Activated B cell treated with CpG ODN at 0.5 μM for 24 hours (primary cell): ENCODE measurements around the gene GDPD5. TPM values are rescaled to one million over a fixed set of nuclear protein-coding genes. Genes with fewer than 3 reads are reported as not detected.

Experiments
- ATAC-seq: fragments of 200-7000 bp; cut with Tn5 transposase; one replicate; pipeline ENCODE4 v1.10.0; 2021; ENCODE audit warnings: low read depth, mild to moderate bottlenecking, moderate library complexity
- CTCF ChIA-PET: fragments of 350-600 bp; sonication (Branson Sonifier 250); formaldehyde crosslinking; loops from one replicate; lab custom pipeline; 2021; ENCODE audit warnings: antibody characterized with exemption; lab: Charles Lee
- POLR2A ChIA-PET: fragments of 350-600 bp; sonication (Branson Sonifier 250); formaldehyde crosslinking; loops from one replicate; lab custom pipeline; 2021; ENCODE audit warnings: antibody characterized with exemption; lab: Charles Lee
- DNase-seq: peaks from one replicate; pipeline ENCODE4 v3.0.0; 2022
- H3K27ac Mint-ChIP-seq: one replicate; pipeline ENCODE4 v1.8.0; 2020; ENCODE audit warnings: mixed read lengths
- H3K27me3 Mint-ChIP-seq: one replicate; pipeline ENCODE4 v1.8.0; 2021; ENCODE audit warnings: mixed read lengths
- H3K36me3 Mint-ChIP-seq: one replicate; pipeline ENCODE4 v1.8.0; 2021; ENCODE audit warnings: low read depth, mixed read lengths
- H3K4me1 Mint-ChIP-seq: one replicate; pipeline ENCODE4 v1.8.0; 2021; ENCODE audit warnings: mixed read lengths
- H3K4me3 Mint-ChIP-seq: one replicate; pipeline ENCODE4 v1.8.0; 2020; ENCODE audit warnings: mild to moderate bottlenecking, mixed read lengths
- H3K9me3 Mint-ChIP-seq: one replicate; pipeline ENCODE4 v1.8.0; 2020; ENCODE audit warnings: mixed read lengths
- intact Hi-C: fragments of 100-400 bp; cut with micrococcal nuclease; formaldehyde crosslinking; loops from one replicate; pipeline ENCODE4 v1.15.1; 2024
- total RNA-seq: library from RNA; stranded (reverse); gene quantifications from 2 replicates; pipeline ENCODE4 v1.2.3, GENCODE V29; 2022
- TF ChIP-seq, protein P1 (sequence below): fragments of 200-600 bp; IDR thresholded peaks from one replicate; pipeline ENCODE4 v1.8.0; 2022; ENCODE audit warnings: antibody characterized with exemption, mild to moderate bottlenecking

GDPD5 gene
- total RNA-seq, 1 donor from 2014 or later: 22.2 TPM

DNA sequence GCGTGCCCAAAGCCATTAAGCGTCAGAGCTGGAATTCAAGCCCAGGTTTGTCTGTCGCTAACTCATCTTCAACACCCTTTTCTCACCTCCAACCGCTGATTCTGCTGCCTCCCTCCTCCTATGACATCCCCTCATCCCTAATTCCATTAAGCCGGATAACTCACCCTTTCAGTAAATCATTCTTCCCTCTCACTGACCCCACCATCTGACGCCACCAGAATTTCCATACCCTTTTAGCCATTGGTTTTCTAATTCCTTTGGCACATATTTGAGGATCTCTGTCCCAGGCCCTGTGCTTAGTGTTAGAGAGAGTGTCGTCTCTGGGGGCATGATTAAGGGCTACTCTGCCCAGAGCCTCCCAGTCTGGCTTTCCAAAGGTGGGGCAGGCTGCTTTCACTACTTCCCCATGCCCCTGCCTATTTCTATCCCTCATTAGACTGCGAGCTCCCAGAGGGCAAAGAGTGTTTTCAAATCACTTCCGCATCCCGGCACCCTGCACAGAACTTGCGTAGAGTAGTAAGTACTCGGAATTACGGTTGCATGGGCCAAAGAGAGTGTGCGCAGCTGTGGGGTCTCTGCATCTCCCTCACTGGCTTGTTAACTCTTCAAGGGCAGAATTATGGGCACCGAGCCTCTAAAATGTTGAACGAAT lies 96.6 kb downstream of the GDPD5 start:
- TF ChIP-seq, protein P1, sequence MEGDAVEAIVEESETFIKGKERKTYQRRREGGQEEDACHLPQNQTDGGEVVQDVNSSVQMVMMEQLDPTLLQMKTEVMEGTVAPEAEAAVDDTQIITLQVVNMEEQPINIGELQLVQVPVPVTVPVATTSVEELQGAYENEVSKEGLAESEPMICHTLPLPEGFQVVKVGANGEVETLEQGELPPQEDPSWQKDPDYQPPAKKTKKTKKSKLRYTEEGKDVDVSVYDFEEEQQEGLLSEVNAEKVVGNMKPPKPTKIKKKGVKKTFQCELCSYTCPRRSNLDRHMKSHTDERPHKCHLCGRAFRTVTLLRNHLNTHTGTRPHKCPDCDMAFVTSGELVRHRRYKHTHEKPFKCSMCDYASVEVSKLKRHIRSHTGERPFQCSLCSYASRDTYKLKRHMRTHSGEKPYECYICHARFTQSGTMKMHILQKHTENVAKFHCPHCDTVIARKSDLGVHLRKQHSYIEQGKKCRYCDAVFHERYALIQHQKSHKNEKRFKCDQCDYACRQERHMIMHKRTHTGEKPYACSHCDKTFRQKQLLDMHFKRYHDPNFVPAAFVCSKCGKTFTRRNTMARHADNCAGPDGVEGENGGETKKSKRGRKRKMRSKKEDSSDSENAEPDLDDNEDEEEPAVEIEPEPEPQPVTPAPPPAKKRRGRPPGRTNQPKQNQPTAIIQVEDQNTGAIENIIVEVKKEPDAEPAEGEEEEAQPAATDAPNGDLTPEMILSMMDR: no peak
- Mint-ChIP-seq H3K36me3 (no peaks in the 10 kb centered on the region), H3K27ac (peak overlapping the region; percentile 68), H3K4me3 (peak overlapping the region; percentile 76), H3K4me1 (peaks cover 26% of the 10 kb centered on the region), H3K27me3 (peaks cover 40% of the 10 kb centered on the region), H3K9me3 (no peaks in the 10 kb centered on the region)
- no peak for DNase-seq
- no peak for ATAC-seq
- intact Hi-C loops: no loop called here
- ChIA-PET POLR2A (no interaction called here), CTCF (interaction anchor here (0.6 kb wide), 1 partner anchor 14 kb away, joined by 3 read pairs; no protein-coding TSS in a partner anchor)

DNA sequence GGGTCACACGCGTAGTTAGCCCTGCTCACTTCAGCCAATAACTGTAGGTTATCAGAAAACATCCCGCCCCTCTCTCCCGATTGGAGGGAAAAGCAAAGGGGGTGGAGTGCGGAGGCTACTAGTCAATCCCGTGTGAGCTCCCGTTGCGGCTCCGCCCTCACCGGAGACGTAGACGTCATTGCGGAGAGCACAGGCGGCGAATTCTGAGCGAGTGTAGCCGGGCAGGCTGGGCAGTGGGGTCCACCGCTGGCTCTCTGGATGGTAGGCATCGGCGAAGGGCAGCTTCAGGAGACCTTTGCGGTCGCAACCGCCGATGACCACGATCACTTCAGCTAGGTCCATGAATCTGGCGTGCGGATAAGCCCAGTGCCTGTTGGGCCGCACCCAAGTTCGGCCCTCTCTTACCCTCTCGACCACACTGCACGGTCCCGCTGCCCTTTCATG lies 97.4 kb downstream of the GDPD5 start:
- peak; percentile 78 for ATAC-seq
- ChIA-PET POLR2A (no interaction called here), CTCF (no interaction called here)
- Mint-ChIP-seq H3K27ac (no peak overlapping the region), H3K9me3 (no peaks in the 10 kb centered on the region), H3K27me3 (peaks cover 37% of the 10 kb centered on the region), H3K36me3 (no peaks in the 10 kb centered on the region), H3K4me1 (peaks cover 26% of the 10 kb centered on the region), H3K4me3 (peak overlapping the region; percentile 76)
- TF ChIP-seq, protein P1: no peak
- DNase-seq: peak; percentile 53
- intact Hi-C loops: no loop called here

DNA sequence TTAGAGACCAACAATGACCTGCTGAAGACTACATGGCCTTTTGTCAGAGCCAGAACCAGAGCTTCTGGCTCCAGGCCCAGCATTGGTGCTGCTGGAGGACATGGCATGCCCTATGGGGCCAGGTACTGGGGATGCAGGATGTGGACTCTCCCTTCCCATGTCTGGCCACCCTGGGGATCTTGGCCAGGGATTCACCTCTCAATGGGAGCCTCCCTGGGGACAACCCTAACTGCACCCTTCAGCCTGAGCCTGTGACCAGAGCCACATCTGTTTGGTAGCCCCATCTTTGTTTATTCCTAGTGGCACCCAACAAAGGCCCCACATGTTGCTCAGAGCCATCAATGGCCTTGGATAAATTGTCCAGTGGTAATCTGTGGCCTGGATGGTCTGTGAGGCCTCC lies 98.6 kb downstream of the GDPD5 start:
- CTCF ChIA-PET: interaction anchor here (1.2 kb wide), 1 partner anchor 19 kb away, joined by 3 read pairs; no protein-coding TSS in a partner anchor
- intact Hi-C loops: no loop called here
- no peak for ATAC-seq

DNA sequence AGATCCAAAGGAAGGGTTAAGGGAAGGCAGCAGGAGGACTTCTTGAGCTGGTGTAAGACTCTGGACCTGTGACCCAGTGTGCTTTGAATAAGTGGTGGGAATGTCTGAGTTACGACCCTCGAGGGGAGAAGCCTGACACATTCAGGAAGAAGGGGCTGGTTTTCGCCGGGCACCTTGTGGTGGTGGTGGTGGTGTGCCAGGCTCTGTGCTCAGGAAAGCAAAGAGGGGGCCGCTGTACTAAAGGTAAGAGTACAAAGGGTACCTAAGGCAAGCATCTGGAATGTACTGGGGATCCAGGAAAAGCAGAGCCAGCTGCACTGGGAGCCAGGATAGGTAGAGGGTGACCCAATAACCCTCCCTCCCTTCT lies 99.0 kb downstream of the GDPD5 start:
- TF ChIP-seq, protein P1: no peak
- ATAC-seq (no peak), DNase-seq (no peak)
- Mint-ChIP-seq H3K9me3 (no peaks in the 10 kb centered on the region), H3K36me3 (peaks cover 4% of the 10 kb centered on the region), H3K4me3 (no peak overlapping the region), H3K4me1 (peaks cover 26% of the 10 kb centered on the region), H3K27ac (no peak overlapping the region), H3K27me3 (peaks cover 24% of the 10 kb centered on the region)
- ChIA-PET POLR2A (interaction anchor here (1.4 kb wide), 1 partner anchor 26 kb away, joined by 5 read pairs; no protein-coding TSS in a partner anchor), CTCF (interaction anchor here (1.2 kb wide), 1 partner anchor 19 kb away, joined by 3 read pairs; no protein-coding TSS in a partner anchor)
- intact Hi-C loops: no loop called here

More for the DNA sequence above, 98.6 kb downstream of the GDPD5 start:
- Mint-ChIP-seq H3K4me1 (peaks cover 26% of the 10 kb centered on the region), H3K4me3 (no peak overlapping the region), H3K9me3 (no peaks in the 10 kb centered on the region), H3K36me3 (peaks cover under 1% of the 10 kb centered on the region), H3K27me3 (peaks cover 28% of the 10 kb centered on the region), H3K27ac (no peak overlapping the region)
- no peak for DNase-seq
- POLR2A ChIA-PET: interaction anchor here (1.4 kb wide), 1 partner anchor 26 kb away, joined by 5 read pairs; no protein-coding TSS in a partner anchor
- TF ChIP-seq, protein P1: no peak

DNA sequence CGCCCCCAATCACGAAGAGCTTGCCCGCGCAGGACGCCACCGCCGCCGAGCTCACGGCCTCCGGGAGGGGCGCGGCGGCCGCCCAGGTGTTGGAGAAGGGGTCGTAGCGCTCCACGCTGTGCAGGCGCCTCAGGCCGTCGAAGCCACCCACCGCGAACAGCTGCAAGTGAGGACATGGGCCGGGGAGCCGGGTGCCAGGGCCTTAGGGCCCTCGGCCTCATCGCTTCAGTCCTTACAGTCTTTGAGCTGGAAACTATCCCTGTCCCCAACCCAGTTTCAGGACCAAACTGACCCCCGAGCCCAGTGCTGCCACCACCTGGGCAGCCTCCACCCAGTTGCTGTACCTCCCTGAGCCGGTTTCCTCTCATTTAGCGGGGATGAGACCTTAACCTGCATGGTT lies 100.3 kb downstream of the GDPD5 start:
- no peaks in the 10 kb centered on the region for H3K9me3 Mint-ChIP-seq
- H3K4me1 Mint-ChIP-seq: peaks cover 18% of the 10 kb centered on the region
- ChIA-PET POLR2A (interaction anchor here (1.4 kb wide), 1 partner anchor 25 kb away, joined by 5 read pairs; no protein-coding TSS in a partner anchor), CTCF (interaction anchor here (1.0 kb wide), 1 partner anchor 20 kb away, joined by 3 read pairs; no protein-coding TSS in a partner anchor)
- H3K4me3 Mint-ChIP-seq: no peak overlapping the region
- intact Hi-C loops: no loop called here
- DNase-seq (no peak), ATAC-seq (no peak)
- no peak overlapping the region for H3K27ac Mint-ChIP-seq
- peaks cover 13% of the 10 kb centered on the region for H3K27me3 Mint-ChIP-seq
- peaks cover 6% of the 10 kb centered on the region for H3K36me3 Mint-ChIP-seq
- TF ChIP-seq, protein P1: no peak
